H1 (cell line): ENCODE data around the gene USB1. TPM values are rescaled to one million over a fixed set of nuclear protein-coding genes. Genes with fewer than 3 reads are reported as not detected.

Experiments
- CTCF ChIA-PET: fragments of 300-600 bp; sonication (Branson Sonifier 250); formaldehyde crosslinking; loops from one replicate; lab custom pipeline; 2021; ENCODE audit not compliant: partially characterized antibody; lab: Charles Lee
- POLR2A ChIA-PET: fragments of 300-600 bp; sonication (Branson Sonifier 250); formaldehyde crosslinking; loops from one replicate; lab custom pipeline; 2021; ENCODE audit warnings: inconsistent platforms; ENCODE audit not compliant: partially characterized antibody; lab: Charles Lee
- DNase-seq, 2 experiments: peaks; one replicate each; pipeline versions ENCODE4 v3.0.0 to v3.0.0-alpha.2; 2010 to 2022; ENCODE audit warnings: low spot score in 2 of 2, low read depth in 1 of 2, mixed read lengths in 1 of 2
- FAIRE-seq: peaks from 2 replicates; lab custom pipeline; 2011; peaks lifted over from hg19 to GRCh38; lab: Jason Lieb, UNC
- H2AFZ ChIP-seq: 2 replicates; pipeline ENCODE4 v1.8.1; 2012; ENCODE audit warnings: low read length, inconsistent platforms
- H2AK5ac ChIP-seq: 2 replicates; pipeline ENCODE4 v1.6.1; 2013; ENCODE audit warnings: low read depth, low read length
- H2BK120ac ChIP-seq: replicated peaks from 2 replicates; pipeline ENCODE3; 2013; ENCODE audit warnings: low read depth, low read length, inconsistent platforms
- H2BK12ac ChIP-seq: 2 replicates; pipeline ENCODE4 v1.6.1; 2013; ENCODE audit warnings: low read depth, low read length
- H2BK15ac ChIP-seq: 2 replicates; pipeline ENCODE4 v1.6.1; 2013; ENCODE audit warnings: low read length
- H2BK20ac ChIP-seq: 2 replicates; pipeline ENCODE4 v1.6.1; 2013; ENCODE audit warnings: low read length
- H2BK5ac ChIP-seq: 2 replicates; pipeline ENCODE4 v1.6.1; 2013; ENCODE audit warnings: low read depth, low read length
- H3K14ac ChIP-seq: 2 replicates; pipeline ENCODE4 v1.6.1; 2013; ENCODE audit warnings: inconsistent platforms; ENCODE audit not compliant: insufficient read length
- H3K18ac ChIP-seq: 2 replicates; pipeline ENCODE4 v1.6.1; 2013; ENCODE audit warnings: low read length; ENCODE audit errors: extremely low read depth
- H3K23ac ChIP-seq: 2 replicates; pipeline ENCODE4 v1.6.1; 2013; ENCODE audit warnings: inconsistent platforms; ENCODE audit not compliant: insufficient read length
- H3K23me2 ChIP-seq: 2 replicates; pipeline ENCODE4 v1.6.1; 2013; ENCODE audit warnings: low read depth, low read length
- H3K27ac ChIP-seq: 2 replicates; pipeline ENCODE4 v1.6.1; 2011; ENCODE audit warnings: low read depth, low read length, inconsistent platforms
- H3K27me3 ChIP-seq, 4 experiments: replicated peaks in 1 of 4; 1 replicate in 1 of 4; 2 replicates in 3 of 4; pipeline versions ENCODE4 v1.6.1 to v1.8.1; 2011 to 2013; ENCODE audit warnings: low read length in 3 of 4, mild to moderate bottlenecking in 3 of 4, inconsistent platforms in 2 of 4, mixed read lengths in 2 of 4, moderate library complexity in 1 of 4; ENCODE audit not compliant: control insufficient read depth in 3 of 4, insufficient read depth in 3 of 4; ENCODE audit errors: extremely low read depth in 1 of 4
- H3K36me3 ChIP-seq, 4 experiments: 2 replicates each; pipeline versions ENCODE4 v1.6.1 to v1.8.1; 2011 to 2013; ENCODE audit warnings: mild to moderate bottlenecking in 4 of 4, low read length in 3 of 4, moderate library complexity in 2 of 4, control low read depth in 1 of 4, inconsistent platforms in 1 of 4; ENCODE audit not compliant: insufficient read depth in 4 of 4, control insufficient read depth in 2 of 4
- H3K4ac ChIP-seq: replicated peaks from 2 replicates; pipeline ENCODE3; 2013; ENCODE audit warnings: low read length, low read depth, mixed read lengths, inconsistent platforms; ENCODE audit not compliant: insufficient read length
- H3K4me1 ChIP-seq, 4 experiments: replicated peaks in 1 of 4; 1 replicate in 1 of 4; 2 replicates in 3 of 4; pipeline versions ENCODE4 v1.6.1 to v1.8.1; 2011 to 2013; ENCODE audit warnings: low read length in 3 of 4, inconsistent platforms in 2 of 4, mixed read lengths in 1 of 4; ENCODE audit not compliant: insufficient read depth in 4 of 4, control insufficient read depth in 3 of 4
- H3K4me2 ChIP-seq, 2 experiments: 2 replicates each; pipeline versions ENCODE4 v1.6.1 to v1.8.1; 2011 to 2013; ENCODE audit warnings: low read depth in 2 of 2, low read length in 2 of 2, control low read depth in 1 of 2, inconsistent platforms in 1 of 2, mild to moderate bottlenecking in 1 of 2; ENCODE audit not compliant: insufficient read depth in 1 of 2
- H3K4me3 ChIP-seq, 4 experiments: fragments of 200-600, 300-600 bp in 1 of 4; sonication (generic), shearing (Covaris generic), sonication (Bioruptor Twin) in 1 of 4; 2 replicates each; pipeline versions ENCODE4 v1.5.1 to v1.8.1; 2011 to 2016; ENCODE audit warnings: low read length in 4 of 4, low read depth in 3 of 4, control low read depth in 2 of 4, inconsistent platforms in 2 of 4, mild to moderate bottlenecking in 2 of 4, mixed read lengths in 1 of 4, moderate library complexity in 1 of 4; ENCODE audit not compliant: insufficient read depth in 2 of 4; ENCODE audit errors: extremely low read depth in 1 of 4
- H3K56ac ChIP-seq: replicated peaks from 2 replicates; pipeline ENCODE3; 2013; ENCODE audit warnings: low read depth, mild to moderate bottlenecking, mixed read lengths, low read length, inconsistent platforms; ENCODE audit not compliant: insufficient read length
- H3K79me1 ChIP-seq: 2 replicates; pipeline ENCODE4 v1.6.1; 2013; ENCODE audit warnings: low read depth, low read length, control low read depth
- H3K79me2 ChIP-seq, 2 experiments: 2 replicates each; pipeline versions ENCODE4 v1.6.1 to v1.8.1; 2012 to 2013; ENCODE audit warnings: low read length in 2 of 2, mild to moderate bottlenecking in 2 of 2, inconsistent platforms in 1 of 2; ENCODE audit not compliant: insufficient read depth in 2 of 2, control insufficient read depth in 1 of 2
- H3K9ac ChIP-seq, 4 experiments: replicated peaks in 1 of 4; 1 replicate in 1 of 4; 2 replicates in 3 of 4; pipeline versions ENCODE4 v1.6.1 to v1.8.1; 2011 to 2013; ENCODE audit warnings: low read depth in 3 of 4, low read length in 3 of 4, control low read depth in 2 of 4, mild to moderate bottlenecking in 2 of 4, moderate library complexity in 2 of 4, inconsistent platforms in 1 of 4; ENCODE audit errors: extremely low read depth in 1 of 4
- H3K9me3 ChIP-seq, 2 experiments: 2 replicates each; pipeline versions ENCODE4 v1.6.1 to v1.8.1; 2012 to 2013; ENCODE audit warnings: mild to moderate bottlenecking in 2 of 2, moderate library complexity in 2 of 2, control low read depth in 1 of 2, inconsistent platforms in 1 of 2, low read depth in 1 of 2, low read length in 1 of 2, mixed read lengths in 1 of 2; ENCODE audit not compliant: insufficient read depth in 2 of 2
- H4K20me1 ChIP-seq, 2 experiments: replicated peaks in 1 of 2; 2 replicates each; pipeline versions ENCODE3 to v1.8.1; 2011 to 2013; ENCODE audit warnings: inconsistent platforms in 2 of 2, low read length in 2 of 2, mild to moderate bottlenecking in 1 of 2; ENCODE audit not compliant: insufficient read depth in 2 of 2, control insufficient read depth in 1 of 2
- H4K5ac ChIP-seq: 2 replicates; pipeline ENCODE4 v1.6.1; 2013; ENCODE audit warnings: low read length, low read depth, mixed read lengths, inconsistent platforms; ENCODE audit not compliant: insufficient read length
- H4K8ac ChIP-seq: 2 replicates; pipeline ENCODE4 v1.8.0; 2013; ENCODE audit warnings: mild to moderate bottlenecking, moderate library complexity, low read length, inconsistent platforms; ENCODE audit not compliant: insufficient read depth; ENCODE audit errors: extremely low read depth
- H4K91ac ChIP-seq: replicated peaks from 2 replicates; pipeline ENCODE3; 2013; ENCODE audit warnings: low read length, mixed read lengths, inconsistent platforms; ENCODE audit not compliant: insufficient read length
- BCL11A ChIP-seq, 2 experiments: IDR thresholded peaks; one replicate each; pipeline ENCODE4 v1.6.1; 2011; ENCODE audit warnings: low read depth in 2 of 2, low read length in 2 of 2, mild to moderate bottlenecking in 2 of 2
- EGR1 ChIP-seq: IDR thresholded peaks from 2 replicates; pipeline ENCODE4 v1.6.1; 2011; ENCODE audit warnings: low read depth, low read length, borderline replicate concordance
- GABPA ChIP-seq: IDR thresholded peaks from 2 replicates; pipeline ENCODE4 v1.6.1; 2011; ENCODE audit warnings: mild to moderate bottlenecking, low read length, moderate library complexity, borderline replicate concordance; ENCODE audit not compliant: insufficient read depth
- GTF2F1 ChIP-seq: IDR thresholded peaks from 2 replicates; pipeline ENCODE4 v1.6.1; 2012; ENCODE audit warnings: low read depth, low read length, improper control_type of control experiment, borderline replicate concordance
- HDAC6 ChIP-seq: IDR thresholded peaks from one replicate; pipeline ENCODE4 v1.7.1; 2012; ENCODE audit warnings: low read depth, mild to moderate bottlenecking, inconsistent platforms, low read length, moderate library complexity
- MAX ChIP-seq: IDR thresholded peaks from 2 replicates; pipeline ENCODE4 v1.6.1; 2012; ENCODE audit warnings: inconsistent platforms
- PHF8 ChIP-seq: fragments of 200-600 bp; sonication (generic); conservative IDR thresholded peaks from 2 replicates; pipeline ENCODE4 v1.7.1; 2012; ENCODE audit warnings: low read depth, mild to moderate bottlenecking, inconsistent platforms, low read length, moderate library complexity
- POLR2AphosphoS5 ChIP-seq: IDR thresholded peaks from 2 replicates; pipeline ENCODE4 v1.6.1; 2011; ENCODE audit warnings: low read depth, low read length
- SP4 ChIP-seq: IDR thresholded peaks from 2 replicates; pipeline ENCODE4 v1.6.1; 2012; ENCODE audit warnings: low read length, inconsistent platforms
- TAF1 ChIP-seq: IDR thresholded peaks from 2 replicates; pipeline ENCODE4 v1.6.1; 2011; ENCODE audit warnings: mild to moderate bottlenecking, low read depth, low read length
- TEAD4 ChIP-seq: IDR thresholded peaks from 2 replicates; pipeline ENCODE4 v1.6.1; 2012; ENCODE audit warnings: low read depth, low read length, inconsistent platforms, mixed read lengths
- ZNF274 ChIP-seq: IDR thresholded peaks from 2 replicates; pipeline ENCODE4 v1.7.0; 2012; ENCODE audit warnings: low read length, borderline replicate concordance; ENCODE audit errors: extremely low read depth
- WGBS, 2 experiments: shearing (Covaris generic) in 1 of 2; methylation state at CpG; one replicate each; pipeline versions ENCODE4 v1.1.6 to v1.1.7; 2013 to 2015; ENCODE audit warnings: low lambda C conversion rate in 2 of 2, mixed read lengths in 2 of 2, inconsistent platforms in 1 of 2, low coverage in 1 of 2, missing lambda C conversion rate in 1 of 2; ENCODE audit not compliant: insufficient replicate concordance in 2 of 2, insufficient coverage in 1 of 2, insufficient read length in 1 of 2; ENCODE audit errors: extremely low coverage in 1 of 2, missing lambda C conversion rate in 1 of 2; 5-methylcytosine and 5-hydroxymethylcytosine counted together
- polyA plus RNA-seq, 7 experiments: library from polyadenylated mRNA; depleted of rRNA in 3 of 7; stranded (reverse) in 5 of 7; unstranded in 2 of 7; fragments of >200 nt in 5 of 7; fragments of 200-250 nt in 2 of 7; gene quantifications; 1 replicate in 5 of 7; 2 replicates in 1 of 7; 4 replicates in 1 of 7; pipeline versions ENCODE4 v1.2.1 to v1.2.3, GENCODE V29; 2011 to 2013; ENCODE audit warnings: missing spikeins in 2 of 7, mixed read lengths in 2 of 7
- total RNA-seq: library from RNA; stranded (reverse); fragmentation: NEBNext Ultra II Directional; extraction: Animal tissue kit (Norgen Biotek cat#: 25700); gene quantifications from 2 replicates; pipeline ENCODE4 v1.2.1, GENCODE V29; 2021

Gene USB1
- total and polyA plus RNA-seq, 2 of the 8 experiments (the other 6 are each of a cell fraction or from before 2014, with no cell fraction given): 65.4 to 75.9 TPM

GRCh38 chr16:58002936-58003335 lies 1.7 kb downstream of the USB1 start:
- no peak overlapping the region for H3K56ac ChIP-seq
- DNase-seq (no peak), FAIRE-seq (no peak)
- ChIA-PET CTCF (interaction anchor here (0.7 to 26.3 kb wide), 3 partner anchors 88 to 280 kb away, joined by 3 to 305 read pairs (median 3); no protein-coding TSS in a partner anchor), POLR2A (interaction anchor here (1.6 kb wide), 1 partner anchor 23 kb away, joined by 5 read pairs; the partner anchor contains the start of gene MMP15)
- H3K27me3 ChIP-seq: peaks cover 0 to 3% (median 0%) of the 10 kb centered on the region in 4 experiments; a peak in 2 of 7 replicates
- H4K5ac ChIP-seq: no peak overlapping the region
- H4K20me1 ChIP-seq: peaks cover 0 to 1% of the 10 kb centered on the region in 2 experiments
- H3K4me2 ChIP-seq: no peak overlapping the region
- H2BK12ac ChIP-seq: no peak overlapping the region
- no peak for TF ChIP-seq SP4
- TF ChIP-seq MAX: no peak
- no peak for TF ChIP-seq PHF8
- no peak for TF ChIP-seq HDAC6
- TF ChIP-seq EGR1: no peak
- no peak for TF ChIP-seq GABPA
- TF ChIP-seq POLR2AphosphoS5: no peak
- no peak for TF ChIP-seq TEAD4
- TF ChIP-seq ZNF274: no peak
- no peak for TF ChIP-seq BCL11A (IDR thresholded peaks at IDR 0.05; ENCODE audit: low read depth in 2 of 2, low read length in 2 of 2)
- TF ChIP-seq TAF1: no peak
- no peak for TF ChIP-seq GTF2F1
- no peak overlapping the region for H2AFZ ChIP-seq
- no peak overlapping the region for H4K8ac ChIP-seq
- no peak overlapping the region for H3K9ac ChIP-seq
- no peak overlapping the region for H3K27ac ChIP-seq
- H3K9me3 ChIP-seq: no peaks in the 10 kb centered on the region
- H4K91ac ChIP-seq: no peak overlapping the region
- no peak overlapping the region for H2AK5ac ChIP-seq
- no peak overlapping the region for H3K4me3 ChIP-seq
- H2BK5ac ChIP-seq: no peak overlapping the region
- H3K4me1 ChIP-seq: peaks cover 5 to 8% (median 7%) of the 10 kb centered on the region in 4 experiments; a peak in 6 of 7 replicates
- WGBS, 2 experiments: 94% methylated on average over 5 of the region's 5 CpGs; no CpG with 5 or more reads in 1 of the 2 experiments
- no peak overlapping the region for H3K18ac ChIP-seq
- H2BK20ac ChIP-seq: no peak overlapping the region
- no peak overlapping the region for H2BK120ac ChIP-seq
- H3K4ac ChIP-seq: no peak overlapping the region
- no peaks in the 10 kb centered on the region for H3K79me1 ChIP-seq
- no peak overlapping the region for H3K23ac ChIP-seq
- peaks cover 7% of the 10 kb centered on the region for H3K23me2 ChIP-seq
- H3K79me2 ChIP-seq: peaks cover 0 to 3% of the 10 kb centered on the region in 2 experiments; a peak in 1 of 4 replicates
- no peak overlapping the region for H3K14ac ChIP-seq
- no peak overlapping the region for H2BK15ac ChIP-seq
- peaks cover 0 to 15% (median 8%) of the 10 kb centered on the region in 4 experiments; a peak in 5 of 8 replicates for H3K36me3 ChIP-seq
